ENCODE data around the gene MAP3K1.

MAP3K1 gene

DNA sequence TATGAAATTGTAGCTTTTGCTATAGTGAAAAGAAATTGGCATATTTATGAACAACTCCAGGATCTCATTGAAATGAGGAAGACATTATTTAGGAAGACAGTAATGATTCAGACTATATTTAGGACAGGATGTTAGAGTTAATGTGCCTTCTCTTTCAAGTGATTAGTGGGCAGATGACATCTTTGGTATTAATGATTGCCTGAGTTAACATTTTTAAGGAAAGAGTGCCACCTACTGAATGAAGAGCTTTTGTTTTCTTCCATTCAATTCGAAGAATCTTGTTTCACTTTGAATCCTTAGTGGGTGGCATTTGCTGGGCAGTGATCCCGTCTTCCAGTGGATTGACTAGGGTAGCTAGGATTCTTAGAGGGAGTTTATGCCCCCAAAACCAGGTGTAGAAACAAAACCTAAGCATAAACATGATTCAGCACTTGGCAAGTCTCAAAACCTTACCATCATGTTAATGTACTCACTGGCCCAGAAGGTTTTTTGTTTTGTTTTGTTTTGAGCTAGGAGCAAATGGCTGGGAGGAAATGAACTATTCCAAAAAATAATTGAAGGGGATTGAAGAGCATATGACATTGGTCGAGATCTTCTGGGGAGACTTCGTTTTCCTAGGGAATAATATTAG, 23.2 kb downstream of the MAP3K1 start:
- H3K4me3 ChIP-seq (ENCODE audit: low read depth in 1 of 2, low read length in 1 of 2) = no peak overlapping the region
- H3K27me3 ChIP-seq = no peaks in the 10 kb centered on the region
- no peaks in the 10 kb centered on the region for H3K36me3 ChIP-seq
- TF ChIP-seq, protein P1, sequence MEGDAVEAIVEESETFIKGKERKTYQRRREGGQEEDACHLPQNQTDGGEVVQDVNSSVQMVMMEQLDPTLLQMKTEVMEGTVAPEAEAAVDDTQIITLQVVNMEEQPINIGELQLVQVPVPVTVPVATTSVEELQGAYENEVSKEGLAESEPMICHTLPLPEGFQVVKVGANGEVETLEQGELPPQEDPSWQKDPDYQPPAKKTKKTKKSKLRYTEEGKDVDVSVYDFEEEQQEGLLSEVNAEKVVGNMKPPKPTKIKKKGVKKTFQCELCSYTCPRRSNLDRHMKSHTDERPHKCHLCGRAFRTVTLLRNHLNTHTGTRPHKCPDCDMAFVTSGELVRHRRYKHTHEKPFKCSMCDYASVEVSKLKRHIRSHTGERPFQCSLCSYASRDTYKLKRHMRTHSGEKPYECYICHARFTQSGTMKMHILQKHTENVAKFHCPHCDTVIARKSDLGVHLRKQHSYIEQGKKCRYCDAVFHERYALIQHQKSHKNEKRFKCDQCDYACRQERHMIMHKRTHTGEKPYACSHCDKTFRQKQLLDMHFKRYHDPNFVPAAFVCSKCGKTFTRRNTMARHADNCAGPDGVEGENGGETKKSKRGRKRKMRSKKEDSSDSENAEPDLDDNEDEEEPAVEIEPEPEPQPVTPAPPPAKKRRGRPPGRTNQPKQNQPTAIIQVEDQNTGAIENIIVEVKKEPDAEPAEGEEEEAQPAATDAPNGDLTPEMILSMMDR (IDR thresholded peaks at IDR 0.05) = no peak
- no peaks in the 10 kb centered on the region for H3K9me3 ChIP-seq
- peak overlapping the region; percentile 57 for H3K27ac ChIP-seq
- H3K4me1 ChIP-seq (ENCODE audit: control insufficient read depth in 1 of 2, insufficient read depth in 1 of 2, low read depth in 1 of 2, low read length in 1 of 2) = peaks cover 3 to 20% of the 10 kb centered on the region in 2 experiments

GRCh38 chr5:56839062-56839461, 23.7 kb downstream of the MAP3K1 start:
- no peaks in the 10 kb centered on the region for H3K9me3 ChIP-seq
- TF ChIP-seq, protein P1 (IDR thresholded peaks at IDR 0.05) = no peak
- H3K4me1 ChIP-seq (ENCODE audit: control insufficient read depth in 1 of 2, insufficient read depth in 1 of 2, low read depth in 1 of 2, low read length in 1 of 2) = peaks cover 3 to 20% of the 10 kb centered on the region in 2 experiments

DNA sequence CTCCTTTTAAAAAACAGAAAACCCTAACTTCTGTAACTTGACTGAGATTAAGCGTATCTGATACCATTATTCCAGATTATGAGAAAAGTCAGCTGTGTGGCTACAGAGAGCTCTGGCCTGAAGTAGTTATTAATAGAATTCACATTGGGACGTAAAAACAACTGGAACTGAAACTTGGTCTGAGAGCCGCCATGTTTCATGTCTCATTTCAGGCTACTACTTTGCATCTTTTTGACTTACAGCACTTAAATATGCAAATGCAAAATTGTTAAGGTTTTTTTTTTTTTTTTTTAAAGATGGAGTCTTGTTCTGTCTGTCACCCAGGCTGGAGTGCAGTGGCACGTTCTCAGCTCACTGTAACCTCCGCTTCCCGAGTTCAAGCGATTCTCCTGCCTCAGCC, 25.2 kb downstream of the MAP3K1 start:
- peaks cover 14 to 33% of the 10 kb centered on the region in 2 experiments for H3K4me1 ChIP-seq (ENCODE audit: control insufficient read depth in 1 of 2, insufficient read depth in 1 of 2, low read depth in 1 of 2, low read length in 1 of 2)
- TF ChIP-seq, protein P1 (IDR thresholded peaks at IDR 0.05) = no peak
- H3K36me3 ChIP-seq = no peaks in the 10 kb centered on the region
- H3K27me3 ChIP-seq = no peaks in the 10 kb centered on the region
- H3K27ac ChIP-seq = no peak overlapping the region
- H3K4me3 ChIP-seq (ENCODE audit: low read depth in 1 of 2, low read length in 1 of 2) = no peak overlapping the region
- H3K9me3 ChIP-seq = no peaks in the 10 kb centered on the region

More at GRCh38 chr5:56839062-56839461, 23.7 kb downstream of the MAP3K1 start:
- Histone ChIP-seq H3K27ac (peak overlapping the region; percentile 57), H3K36me3 (no peaks in the 10 kb centered on the region), H3K4me3 (ENCODE audit: low read depth in 1 of 2, low read length in 1 of 2) (no peak overlapping the region), H3K27me3 (no peaks in the 10 kb centered on the region)

GRCh38 chr5:56845277-56845676, 29.9 kb downstream of the MAP3K1 start:
- H3K9me3 ChIP-seq = no peaks in the 10 kb centered on the region
- H3K36me3 ChIP-seq = no peaks in the 10 kb centered on the region
- TF ChIP-seq, protein P1 (IDR thresholded peaks at IDR 0.05) = no peak
- H3K27ac ChIP-seq = peak overlapping the region; percentile 59
- H3K4me3 ChIP-seq (ENCODE audit: low read depth in 1 of 2, low read length in 1 of 2) = no peak overlapping the region
- peaks cover 18 to 38% of the 10 kb centered on the region in 2 experiments for H3K4me1 ChIP-seq (ENCODE audit: control insufficient read depth in 1 of 2, insufficient read depth in 1 of 2, low read depth in 1 of 2, low read length in 1 of 2)
- no peaks in the 10 kb centered on the region for H3K27me3 ChIP-seq

DNA sequence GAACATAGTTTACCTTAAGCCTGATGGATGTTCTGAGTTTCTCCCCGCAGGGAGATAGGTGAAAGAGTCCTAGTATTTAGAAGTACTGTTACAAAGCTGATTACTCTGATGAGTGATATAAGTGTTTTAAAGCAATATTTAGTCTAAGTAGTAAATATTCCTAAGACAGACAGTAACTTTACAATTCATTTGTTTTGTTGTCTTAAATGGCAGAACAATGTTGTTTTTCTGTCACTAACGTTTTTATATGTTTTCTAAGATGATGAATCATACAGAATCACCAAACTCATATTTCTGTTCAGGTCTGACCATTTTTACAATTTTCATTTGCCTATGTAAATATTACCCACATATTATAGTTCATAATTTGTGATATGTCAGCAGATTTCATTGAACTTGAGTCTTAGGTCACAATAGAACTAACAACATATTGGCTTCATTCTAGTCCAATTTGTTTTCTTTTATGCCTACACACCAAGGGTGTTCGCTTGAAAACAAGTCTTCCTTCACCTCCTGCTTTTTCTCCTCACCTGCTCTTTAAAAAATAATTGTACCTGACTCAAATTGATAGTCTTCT, 30.6 kb downstream of the MAP3K1 start:
- peaks cover 21 to 43% of the 10 kb centered on the region in 2 experiments for H3K4me1 ChIP-seq (ENCODE audit: control insufficient read depth in 1 of 2, insufficient read depth in 1 of 2, low read depth in 1 of 2, low read length in 1 of 2)
- H3K36me3 ChIP-seq = no peaks in the 10 kb centered on the region
- no peaks in the 10 kb centered on the region for H3K9me3 ChIP-seq
- H3K27ac ChIP-seq = peak overlapping the region; percentile 59
- H3K4me3 ChIP-seq (ENCODE audit: low read depth in 1 of 2, low read length in 1 of 2) = no peak overlapping the region
- TF ChIP-seq, protein P1 (IDR thresholded peaks at IDR 0.05) = no peak
- H3K27me3 ChIP-seq = no peaks in the 10 kb centered on the region
